Type B pancreatic cell (in vitro differentiated cells): Measurements from ENCODE around the gene ZSCAN20. TPM values are rescaled to one million over a fixed set of nuclear protein-coding genes. Genes with fewer than 3 reads are reported as not detected.

Experiments
- DNase-seq: peaks from one replicate; pipeline ENCODE4 v3.0.0; 2021; ENCODE audit warnings: mixed read lengths; ENCODE audit not compliant: unreplicated experiment; ENCODE audit errors: extremely low spot score
- H3K27ac Mint-ChIP-seq: 2 replicates; pipeline ENCODE4 v1.8.0; 2021; ENCODE audit warnings: mild to moderate bottlenecking, mixed read lengths
- H3K27me3 Mint-ChIP-seq: 2 replicates; pipeline ENCODE4 v1.8.0; 2021; ENCODE audit warnings: mixed read lengths
- H3K36me3 Mint-ChIP-seq: 2 replicates; pipeline ENCODE4 v1.8.0; 2021; ENCODE audit warnings: mixed read lengths
- H3K4me1 Mint-ChIP-seq: one replicate; pipeline ENCODE4 v1.8.0; 2021; ENCODE audit warnings: mixed read lengths; ENCODE audit not compliant: unreplicated experiment
- H3K4me3 Mint-ChIP-seq: 2 replicates; pipeline ENCODE4 v1.8.0; 2021; ENCODE audit warnings: mild to moderate bottlenecking, mixed read lengths
- H3K9me3 Mint-ChIP-seq: 2 replicates; pipeline ENCODE4 v1.8.0; 2021; ENCODE audit warnings: mixed read lengths
- total RNA-seq: library from RNA; stranded (reverse); gene quantifications from 2 replicates; pipeline ENCODE4 v1.2.1, GENCODE V29; 2021; ENCODE audit warnings: low replicate concordance
- TF ChIP-seq, protein P1 (sequence below): fragments of 200-600 bp; sonication (generic); conservative IDR thresholded peaks from 2 replicates; pipeline ENCODE4 v1.5.0; 2021; ENCODE audit warnings: antibody characterized with exemption, mild to moderate bottlenecking

The ZSCAN20 gene
- total RNA-seq, 1 donor from 2014 or later, result 8.6 TPM

DNA sequence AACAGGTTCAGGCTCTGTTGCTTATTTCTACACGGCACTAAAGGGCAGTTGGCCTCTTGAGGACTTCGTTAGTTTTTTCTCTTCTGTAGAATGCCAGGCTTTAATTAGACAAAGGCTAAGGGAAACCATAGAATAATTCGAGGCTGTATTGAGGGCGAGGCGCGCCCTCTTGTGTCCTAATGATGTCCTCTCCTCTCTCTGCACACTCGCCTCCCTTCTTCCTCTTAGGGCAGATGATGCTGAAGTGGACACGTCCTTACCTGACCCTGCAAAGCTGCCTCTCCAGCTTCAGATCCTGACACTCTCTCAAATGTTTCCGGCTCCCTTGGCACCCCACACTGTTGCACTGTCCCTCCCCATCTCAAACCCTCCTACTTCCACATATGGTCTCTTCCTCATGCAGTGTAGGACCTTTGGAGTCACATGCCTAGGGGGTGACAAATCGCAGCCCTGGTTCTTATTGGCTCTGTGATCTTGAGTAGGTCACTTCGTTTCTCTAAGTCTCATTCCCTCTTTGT lies 1.9 kb upstream of the ZSCAN20 start:
- no peak for DNase-seq
- peak overlapping the region; percentile 72 for H3K4me3 Mint-ChIP-seq
- peak overlapping the region; percentile 76 for H3K27ac Mint-ChIP-seq
- TF ChIP-seq, protein P1, sequence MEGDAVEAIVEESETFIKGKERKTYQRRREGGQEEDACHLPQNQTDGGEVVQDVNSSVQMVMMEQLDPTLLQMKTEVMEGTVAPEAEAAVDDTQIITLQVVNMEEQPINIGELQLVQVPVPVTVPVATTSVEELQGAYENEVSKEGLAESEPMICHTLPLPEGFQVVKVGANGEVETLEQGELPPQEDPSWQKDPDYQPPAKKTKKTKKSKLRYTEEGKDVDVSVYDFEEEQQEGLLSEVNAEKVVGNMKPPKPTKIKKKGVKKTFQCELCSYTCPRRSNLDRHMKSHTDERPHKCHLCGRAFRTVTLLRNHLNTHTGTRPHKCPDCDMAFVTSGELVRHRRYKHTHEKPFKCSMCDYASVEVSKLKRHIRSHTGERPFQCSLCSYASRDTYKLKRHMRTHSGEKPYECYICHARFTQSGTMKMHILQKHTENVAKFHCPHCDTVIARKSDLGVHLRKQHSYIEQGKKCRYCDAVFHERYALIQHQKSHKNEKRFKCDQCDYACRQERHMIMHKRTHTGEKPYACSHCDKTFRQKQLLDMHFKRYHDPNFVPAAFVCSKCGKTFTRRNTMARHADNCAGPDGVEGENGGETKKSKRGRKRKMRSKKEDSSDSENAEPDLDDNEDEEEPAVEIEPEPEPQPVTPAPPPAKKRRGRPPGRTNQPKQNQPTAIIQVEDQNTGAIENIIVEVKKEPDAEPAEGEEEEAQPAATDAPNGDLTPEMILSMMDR, result peak; percentile 92
- H3K27me3 Mint-ChIP-seq, result no peaks in the 10 kb centered on the region
- H3K36me3 Mint-ChIP-seq, result no peaks in the 10 kb centered on the region
- H3K9me3 Mint-ChIP-seq, result no peaks in the 10 kb centered on the region
- H3K4me1 Mint-ChIP-seq, result peaks cover 21% of the 10 kb centered on the region

GRCh38 chr1:33471416-33471815 lies 1.0 kb upstream of the ZSCAN20 start:
- H3K9me3 Mint-ChIP-seq, result no peaks in the 10 kb centered on the region
- no peaks in the 10 kb centered on the region for H3K36me3 Mint-ChIP-seq
- TF ChIP-seq, protein P1, result no peak
- no peaks in the 10 kb centered on the region for H3K27me3 Mint-ChIP-seq
- H3K27ac Mint-ChIP-seq, result peak overlapping the region; percentile 21
- DNase-seq, result no peak
- H3K4me1 Mint-ChIP-seq, result peaks cover 21% of the 10 kb centered on the region
- no peak overlapping the region for H3K4me3 Mint-ChIP-seq

DNA sequence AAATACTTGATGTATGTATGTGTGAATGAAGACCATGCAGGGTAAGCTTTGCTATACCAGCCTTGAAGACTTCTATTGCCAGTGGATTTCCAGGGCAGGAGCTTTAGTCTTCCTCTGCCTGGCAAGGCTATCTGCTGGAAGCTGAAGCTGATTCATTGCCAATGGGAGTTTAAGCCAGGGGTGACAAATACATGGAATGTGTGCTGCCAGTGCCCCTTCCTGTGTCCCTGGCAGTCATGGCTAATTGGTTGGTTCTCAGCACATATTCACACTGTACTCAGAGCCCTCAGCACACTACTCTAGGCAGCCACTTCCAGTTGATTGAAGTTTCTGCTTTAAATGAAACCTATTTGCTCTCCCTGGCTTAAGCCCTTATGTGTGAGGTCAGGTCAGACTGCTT lies 1.5 kb downstream of the ZSCAN20 start:
- Mint-ChIP-seq H3K27ac (no peak overlapping the region), H3K36me3 (peaks cover 16% of the 10 kb centered on the region), H3K4me3 (peak overlapping the region; percentile 87), H3K27me3 (no peaks in the 10 kb centered on the region), H3K9me3 (no peaks in the 10 kb centered on the region), H3K4me1 (peaks cover 21% of the 10 kb centered on the region)
- no peak for DNase-seq
- TF ChIP-seq, protein P1, result no peak

- no peak for DNase-seq
- TF ChIP-seq, protein P1, result no peak
- no peak overlapping the region for H3K27ac Mint-ChIP-seq
- peaks cover 9% of the 10 kb centered on the region for H3K4me1 Mint-ChIP-seq
- H3K36me3 Mint-ChIP-seq, result peaks cover 33% of the 10 kb centered on the region
- no peak overlapping the region for H3K4me3 Mint-ChIP-seq
- no peaks in the 10 kb centered on the region for H3K9me3 Mint-ChIP-seq
- H3K27me3 Mint-ChIP-seq, result no peaks in the 10 kb centered on the region
These were observed 5.0 kb downstream of the ZSCAN20 start for GRCh38 chr1:33477451-33477850.

DNA sequence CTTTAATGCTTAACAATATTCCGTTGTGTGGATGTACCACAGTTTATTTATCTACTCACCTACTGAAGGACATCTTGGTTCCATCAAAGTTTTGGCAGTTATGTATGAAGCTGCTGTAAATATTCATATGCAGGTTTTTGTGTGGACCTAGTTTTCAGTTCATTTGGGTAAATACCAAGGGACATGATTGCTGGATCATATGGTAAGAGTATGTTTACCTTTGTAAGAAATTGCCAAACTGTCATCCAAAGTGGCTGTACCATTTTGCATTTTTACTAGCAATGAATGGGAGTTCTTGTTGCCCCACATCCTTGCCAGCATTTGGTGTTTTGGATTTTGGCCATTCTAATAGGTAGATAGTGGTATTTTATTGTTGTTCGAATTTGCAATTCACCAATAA lies 10.0 kb downstream of the ZSCAN20 start:
- no peaks in the 10 kb centered on the region for H3K9me3 Mint-ChIP-seq

More for the DNA sequence above, 10.0 kb downstream of the ZSCAN20 start:
- Mint-ChIP-seq H3K4me1 (no peaks in the 10 kb centered on the region), H3K4me3 (no peak overlapping the region), H3K27ac (no peak overlapping the region), H3K27me3 (no peaks in the 10 kb centered on the region), H3K36me3 (peaks cover 70% of the 10 kb centered on the region)
- TF ChIP-seq, protein P1, result no peak
- DNase-seq, result no peak
